GM15510 (cell line): ENCODE data around the gene FCHSD2.

ENCODE experiments used
- POLR2A ChIP-seq: IDR thresholded peaks from 3 replicates; pipeline ENCODE4 v1.6.1; 2011; ENCODE audit warnings: borderline replicate concordance; ENCODE audit not compliant: insufficient read length; ENCODE audit errors: extremely low read depth

Gene FCHSD2

DNA sequence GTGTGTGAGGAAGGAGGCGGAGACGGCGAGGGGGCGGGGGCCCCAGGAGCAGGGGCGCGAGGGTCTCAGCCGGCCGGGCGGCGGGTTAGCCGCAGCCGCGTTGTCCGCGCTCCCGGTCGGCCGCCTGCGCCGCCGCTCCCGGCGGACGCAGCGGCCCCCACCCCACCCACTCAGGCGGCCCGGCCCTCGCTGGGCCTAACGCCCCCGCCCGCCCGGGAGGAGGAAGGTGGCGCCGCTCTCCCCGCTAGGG, at the start of gene FCHSD2:
FCHSD2 (minus strand) TSS at position 191 of the 250 bp plus-strand sequence. CDS start 441 bp downstream, outside the sequence.
- no peak for TF ChIP-seq POLR2A

DNA sequence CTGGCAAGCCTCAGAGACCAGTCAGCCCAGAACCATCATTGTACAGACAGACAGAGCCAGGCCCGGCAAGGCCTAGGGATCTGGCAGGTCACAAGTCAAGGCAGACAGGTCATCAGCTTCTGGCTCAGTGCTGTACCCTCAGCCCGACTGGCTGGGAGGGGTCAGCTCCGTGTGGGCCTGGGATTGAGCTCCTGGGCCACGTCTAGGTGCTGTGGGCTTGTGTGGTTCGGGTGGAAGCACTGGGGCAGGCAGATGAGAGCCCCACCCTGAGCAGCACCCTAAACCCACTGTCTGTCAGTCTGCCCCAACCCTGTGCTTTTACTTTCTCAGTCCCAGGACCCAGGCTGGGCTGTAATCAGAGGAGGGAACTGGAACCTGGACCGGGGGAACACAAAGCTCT, 49.0 kb upstream of the FCHSD2 start:
- TF ChIP-seq POLR2A = no peak

DNA sequence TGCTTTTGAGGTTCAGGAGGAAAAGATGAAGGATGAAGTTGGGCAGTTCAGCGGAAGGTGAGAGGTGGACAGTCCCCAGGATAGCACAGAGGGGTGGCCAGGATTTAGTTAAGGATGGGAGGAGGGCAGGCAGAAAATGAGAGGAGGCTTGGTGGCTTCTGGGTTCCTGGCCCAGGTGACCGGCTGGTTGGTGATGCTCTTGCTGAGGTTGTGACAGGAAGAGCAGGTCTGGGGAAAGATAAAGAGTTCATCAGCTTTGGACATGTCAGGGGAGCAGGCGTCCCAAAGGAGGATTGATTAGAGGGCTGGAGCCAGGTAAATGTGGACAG, 48.4 kb upstream of the FCHSD2 start:
- no peak for TF ChIP-seq POLR2A

- no peak for TF ChIP-seq POLR2A
Observed at GRCh38 chr11:73189723-73190556, 47.8 kb upstream of the FCHSD2 start.

GRCh38 chr11:73189315-73189714, 47.2 kb upstream of the FCHSD2 start:
- no peak for TF ChIP-seq POLR2A

- TF ChIP-seq POLR2A = no peak
Observed at GRCh38 chr11:73188301-73188700, 46.2 kb upstream of the FCHSD2 start.

- TF ChIP-seq POLR2A = no peak
Observed at GRCh38 chr11:73187854-73188253, 45.7 kb upstream of the FCHSD2 start.

DNA sequence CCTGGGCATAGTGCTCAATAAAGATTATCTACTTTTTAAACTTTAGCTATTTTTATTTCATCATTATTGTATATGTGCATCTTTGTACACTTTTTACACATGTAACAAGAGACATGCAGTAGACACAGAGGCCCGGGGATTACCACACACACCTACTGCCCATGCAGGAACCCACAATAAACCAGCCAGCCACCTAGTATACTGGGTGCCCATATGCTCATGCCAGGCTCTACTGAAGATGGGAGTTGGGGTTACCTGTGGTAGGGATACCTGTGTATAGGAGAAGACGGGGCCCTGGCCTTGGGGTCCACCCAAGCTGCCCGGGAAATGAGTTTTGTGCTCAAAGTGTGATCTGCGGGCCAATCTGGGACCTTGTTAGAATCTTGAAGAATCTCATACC, 44.8 kb upstream of the FCHSD2 start:
- no peak for TF ChIP-seq POLR2A

DNA sequence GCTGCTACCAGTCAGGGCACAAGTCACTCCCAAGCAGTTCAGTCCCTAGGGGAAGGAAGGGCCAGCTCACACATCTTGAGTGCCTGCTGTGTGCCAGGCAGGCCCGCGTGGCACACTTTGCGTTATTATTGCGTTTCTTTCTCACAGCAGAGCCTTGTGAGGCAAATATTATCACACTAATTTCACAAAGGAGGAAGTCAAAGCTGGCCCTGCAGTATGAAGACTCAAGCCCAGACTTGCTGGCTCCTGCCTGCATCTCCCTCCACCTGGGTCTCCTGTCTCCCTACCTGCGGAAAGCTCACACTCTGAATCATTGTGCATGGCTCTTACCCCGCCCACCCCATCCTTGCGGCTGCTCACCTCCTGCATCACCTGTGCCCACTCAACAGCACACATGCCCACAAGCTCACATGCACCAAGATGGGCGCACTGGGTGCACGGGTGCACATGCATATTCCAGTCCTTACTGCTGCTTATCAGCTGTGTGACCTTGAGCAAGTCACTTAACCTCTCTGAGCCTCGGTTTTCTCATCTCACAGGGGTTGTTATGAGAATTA, 44.3 kb upstream of the FCHSD2 start:
- no peak for TF ChIP-seq POLR2A

GRCh38 chr11:73185680-73186293, 43.7 kb upstream of the FCHSD2 start:
- no peak for TF ChIP-seq POLR2A

GRCh38 chr11:73184953-73185671, 43.0 kb upstream of the FCHSD2 start:
- no peak for TF ChIP-seq POLR2A

DNA sequence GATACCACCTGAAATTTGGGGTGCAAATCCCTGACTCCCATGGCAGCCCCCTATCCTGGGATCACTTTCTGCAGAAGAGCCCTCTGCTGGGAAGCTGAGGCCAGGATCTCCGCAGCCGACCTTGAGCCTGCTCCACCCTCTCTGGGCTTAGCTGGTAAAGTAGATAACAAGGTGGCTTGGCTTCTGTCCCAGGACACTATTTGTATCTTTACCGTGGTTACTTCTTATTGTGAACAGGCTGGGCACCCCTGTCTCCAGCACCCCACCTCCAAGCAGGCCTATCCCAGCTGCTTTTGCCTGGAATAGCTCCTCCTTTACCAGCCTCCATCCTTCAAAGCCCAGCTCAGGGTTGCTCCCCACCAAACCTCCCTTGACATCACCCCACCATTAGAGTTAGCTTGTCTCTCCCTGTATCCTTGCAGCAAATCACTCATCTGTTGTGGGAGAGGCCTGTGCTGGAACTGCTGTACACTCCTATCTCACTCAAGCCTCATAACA, 40.8 kb upstream of the FCHSD2 start:
- no peak for TF ChIP-seq POLR2A

DNA sequence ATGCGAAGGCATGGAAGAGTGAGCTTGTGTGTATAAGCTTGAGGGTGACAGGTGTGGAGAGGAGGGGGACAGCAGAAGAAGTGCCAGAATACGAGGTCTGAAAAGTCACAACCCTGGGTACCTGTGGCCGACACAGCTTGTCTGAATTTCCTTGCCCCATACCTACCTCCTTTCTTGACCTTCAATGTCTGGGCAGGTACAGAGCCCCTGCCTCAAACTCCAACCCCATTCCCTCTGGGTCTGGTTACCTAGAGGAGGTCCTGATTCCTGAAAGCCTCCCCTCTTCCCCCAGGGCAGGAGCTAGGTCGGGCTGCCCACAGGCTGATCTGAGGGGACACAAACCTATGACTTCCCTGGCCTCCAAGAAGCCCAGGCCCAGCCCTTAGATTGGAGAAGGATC, 36.6 kb upstream of the FCHSD2 start:
- no peak for TF ChIP-seq POLR2A

DNA sequence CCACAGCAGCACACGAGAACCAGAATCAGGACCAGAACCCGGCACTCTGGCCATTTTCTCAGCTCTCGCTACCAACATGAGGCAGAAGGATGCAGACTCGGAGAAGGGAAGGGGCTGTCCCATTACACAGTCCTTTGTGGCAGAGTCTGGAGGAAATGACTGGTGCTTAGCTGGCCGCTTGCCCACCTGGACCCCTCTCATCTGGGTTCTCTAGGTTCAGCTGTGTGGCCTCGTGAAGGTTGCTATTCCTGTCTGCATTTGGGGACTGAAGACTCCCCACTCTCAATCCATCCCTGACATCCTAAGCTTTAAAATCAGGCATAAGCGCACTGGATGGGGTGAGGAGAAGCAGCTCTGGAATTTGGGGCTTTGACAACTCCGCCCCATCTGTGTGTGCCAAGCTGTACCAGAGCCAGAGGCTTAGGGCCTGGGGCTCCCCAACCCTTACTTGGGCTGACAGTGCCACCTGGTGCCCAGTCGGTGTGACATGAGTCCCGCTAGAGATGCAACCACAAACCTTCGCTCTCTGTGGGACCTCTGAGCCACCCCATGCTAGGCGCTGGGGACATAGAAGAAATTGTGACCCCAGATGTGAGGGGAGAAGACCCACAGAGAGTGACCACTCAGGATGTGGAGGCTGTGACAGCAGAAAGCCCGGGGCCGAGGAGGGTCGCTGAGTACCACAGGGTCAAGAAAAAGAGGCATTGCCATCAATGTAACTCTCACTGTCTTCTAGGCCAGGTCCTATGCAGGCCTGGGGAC, 35.8 kb upstream of the FCHSD2 start:
- TF ChIP-seq POLR2A = no peak

GRCh38 chr11:73177380-73177777, 35.3 kb upstream of the FCHSD2 start:
- no peak for TF ChIP-seq POLR2A
